HG02884 (cell line): Measurements from ENCODE around the gene GPR146.
"Not testable (repeated sequence)": the region's sequence is repeated elsewhere in the genome, so short reads cannot be mapped to it uniquely, and the experiment has no call there.

ENCODE experiments used
- ATAC-seq: cut with Tn5 transposase; IDR thresholded peaks from one replicate; pipeline ENCODE4 v1.9.1; 2021; ENCODE audit warnings: mild to moderate bottlenecking, moderate library complexity; ENCODE audit not compliant: unreplicated experiment

Gene GPR146

DNA sequence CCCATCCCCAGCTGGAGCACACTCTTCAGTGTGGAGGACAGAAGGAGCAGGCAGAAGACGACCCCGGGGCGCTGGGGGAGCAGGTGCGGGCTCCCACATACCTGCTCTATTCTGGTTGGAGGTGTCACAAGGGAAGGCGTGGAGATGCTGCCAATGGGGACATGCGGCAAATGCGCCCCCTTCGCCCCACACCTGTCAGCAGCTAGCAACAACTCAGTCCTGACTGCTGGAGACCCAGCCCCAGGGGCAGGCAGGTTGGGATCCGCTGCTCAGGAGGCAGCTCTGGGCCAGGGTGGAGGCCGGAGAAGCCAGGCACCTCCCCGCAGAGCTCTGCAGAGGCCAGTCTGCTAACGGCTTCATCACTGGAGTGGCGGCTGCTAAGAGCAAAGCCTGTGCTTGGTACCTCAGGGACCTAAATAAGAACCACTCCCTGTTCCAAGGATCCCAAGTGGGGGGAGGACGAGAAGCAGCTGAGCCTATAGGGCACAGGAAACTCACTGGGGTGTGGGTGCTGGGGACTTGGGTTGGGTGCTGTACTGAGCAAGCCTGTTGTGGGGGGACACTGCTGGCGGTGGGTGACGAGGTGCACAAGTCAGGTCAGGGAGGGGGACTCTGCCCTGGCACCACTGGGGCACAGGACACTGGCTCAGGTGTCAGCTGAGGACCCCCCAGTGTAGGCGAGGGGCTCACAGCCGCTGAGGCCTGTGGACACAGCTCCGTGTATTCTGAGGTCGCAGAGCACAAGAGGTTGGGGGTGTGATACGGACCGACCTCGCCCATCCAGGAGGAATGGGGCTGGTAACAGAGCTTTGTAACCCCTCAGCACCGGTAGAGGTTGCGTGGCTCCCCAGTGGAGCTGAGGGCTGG is 19.2 kb upstream of the GPR146 start:
- no peak for ATAC-seq

DNA sequence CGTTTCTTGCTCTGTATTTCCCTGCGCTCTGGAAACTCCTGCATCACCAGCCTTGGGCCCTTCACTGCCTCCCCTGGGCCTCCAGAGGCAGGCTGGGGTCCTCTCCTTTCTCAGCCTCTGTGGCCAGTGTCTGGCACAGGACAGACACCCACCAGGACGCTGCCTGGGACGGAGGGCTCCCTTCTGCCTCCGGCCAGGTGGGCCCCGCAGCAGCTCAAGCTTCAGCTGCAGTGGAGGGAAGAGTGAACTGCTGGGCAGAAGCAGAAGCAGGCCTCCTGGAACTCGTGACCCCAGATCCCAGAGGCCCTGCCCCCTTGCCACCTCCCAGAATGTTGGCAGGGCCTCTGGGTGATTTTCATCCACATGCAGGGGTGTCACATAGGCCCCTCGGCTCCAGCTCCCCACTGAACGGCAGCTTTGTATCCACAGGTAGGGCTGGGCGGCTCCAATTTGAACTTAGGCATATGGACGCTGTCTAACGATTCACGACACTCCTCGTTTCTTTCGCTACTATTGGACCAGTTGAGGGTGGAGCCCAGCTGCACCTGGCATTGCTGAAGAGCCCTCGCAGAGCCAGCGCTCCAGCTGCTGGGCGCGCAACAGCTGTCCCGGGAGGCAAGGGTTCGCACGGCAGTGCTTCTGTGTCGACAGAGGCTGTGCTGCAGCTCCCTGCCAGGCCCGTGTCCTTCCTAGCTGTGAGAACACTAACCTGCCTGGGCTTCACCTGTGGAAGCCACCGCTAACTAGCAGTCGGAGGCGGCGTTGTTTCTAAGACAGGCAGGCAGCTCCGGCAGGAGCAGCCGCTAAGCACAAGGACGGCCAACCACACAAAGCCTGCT is 18.4 kb upstream of the GPR146 start:
- ATAC-seq, result no peak

DNA sequence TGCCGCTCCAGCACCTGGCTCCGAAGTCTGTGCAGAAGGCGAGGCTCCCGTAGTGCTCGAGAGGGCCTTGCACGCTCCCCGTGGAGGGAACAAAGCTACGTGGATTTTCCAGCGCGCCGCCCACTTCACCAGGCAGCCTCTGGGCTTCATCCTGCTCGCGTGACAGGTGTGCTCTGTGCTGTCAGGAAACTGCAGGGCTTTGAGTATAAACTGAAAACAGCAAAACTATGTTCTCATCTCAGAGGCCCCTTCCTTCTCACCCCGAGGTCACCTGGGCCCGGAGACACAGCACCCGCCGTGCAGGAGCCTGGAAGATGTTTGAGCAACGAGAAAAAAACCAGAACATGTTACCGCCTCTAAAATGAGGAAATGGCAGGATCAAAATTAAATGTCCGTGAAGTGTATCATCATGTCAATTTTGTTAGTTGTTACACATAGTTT is 17.6 kb upstream of the GPR146 start:
- no peak for ATAC-seq

DNA sequence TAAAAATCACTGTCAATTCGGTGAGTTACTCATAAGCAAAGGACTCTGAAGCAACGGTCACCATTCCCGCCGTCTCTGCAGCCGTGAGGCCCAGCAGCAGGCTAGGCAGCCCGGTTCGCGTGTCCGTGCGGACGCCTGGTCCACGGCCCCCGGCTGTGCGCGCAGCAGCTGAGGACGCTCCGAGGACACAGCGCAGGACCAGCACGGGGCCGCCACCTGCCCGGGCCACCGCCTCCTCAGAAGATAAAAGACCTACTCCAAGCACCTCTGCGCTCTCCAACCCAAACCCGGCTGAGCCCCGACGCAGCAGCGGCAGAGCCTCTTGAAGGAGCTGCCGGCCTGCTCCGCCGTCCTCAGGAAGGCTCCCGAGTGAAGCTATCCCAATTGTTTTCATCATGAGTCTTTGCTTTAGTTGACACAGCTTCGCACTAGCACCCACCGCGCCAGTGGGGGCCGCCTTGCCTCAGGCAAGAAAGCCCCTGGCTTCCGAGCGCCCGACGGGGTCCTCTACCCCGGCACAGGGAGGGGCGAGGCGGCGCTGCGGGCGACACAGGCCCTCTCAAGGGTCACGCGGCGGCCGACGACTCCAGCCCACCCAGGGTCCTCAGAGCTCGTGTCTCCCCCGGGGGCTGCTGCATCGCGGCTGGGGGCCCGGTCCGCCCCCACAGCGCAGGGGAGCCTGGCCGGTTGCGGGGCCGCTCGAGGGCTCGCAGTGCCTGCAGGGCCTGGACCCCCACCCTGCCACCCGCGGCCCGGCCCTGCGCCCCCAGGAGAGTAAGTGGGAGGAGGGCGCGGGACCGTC is 16.9 kb upstream of the GPR146 start:
- ATAC-seq, result no peak

DNA sequence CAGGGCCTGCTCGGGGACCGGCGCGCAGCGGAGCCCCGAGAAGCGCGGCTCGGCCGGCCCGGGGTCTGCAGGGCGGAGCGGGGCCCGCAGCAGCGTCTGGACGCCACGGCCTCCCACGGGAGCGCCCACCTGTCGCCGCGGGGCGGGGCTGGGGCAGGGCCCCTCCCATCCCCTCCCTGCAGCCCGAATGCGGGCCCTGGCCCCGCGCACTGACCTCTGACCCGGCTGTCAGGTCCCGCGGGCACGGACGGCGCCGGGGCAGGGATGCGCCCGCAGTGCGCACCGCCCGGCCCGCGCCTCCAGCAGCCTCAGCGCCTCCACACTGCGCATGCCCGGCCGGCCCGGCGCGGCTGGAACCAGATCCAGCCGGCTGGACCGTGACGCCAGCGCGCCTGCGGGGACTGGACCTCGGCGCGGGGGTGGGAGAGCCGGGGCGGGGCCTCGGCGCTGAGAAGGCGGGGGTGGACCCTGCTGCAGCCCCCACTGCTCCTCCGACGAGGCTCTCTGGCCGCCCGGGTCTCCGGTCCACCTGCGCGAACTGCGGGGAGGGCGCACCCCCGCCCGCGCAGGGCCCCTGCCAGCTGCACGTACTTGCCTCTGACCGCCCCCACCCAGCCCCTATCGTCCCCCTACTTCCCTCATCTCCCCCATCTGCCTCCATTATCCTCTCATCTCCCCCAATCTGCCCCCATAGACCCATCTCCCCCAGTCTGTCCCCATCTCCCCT is 16.1 kb upstream of the GPR146 start:
- peak; percentile 44 for ATAC-seq

DNA sequence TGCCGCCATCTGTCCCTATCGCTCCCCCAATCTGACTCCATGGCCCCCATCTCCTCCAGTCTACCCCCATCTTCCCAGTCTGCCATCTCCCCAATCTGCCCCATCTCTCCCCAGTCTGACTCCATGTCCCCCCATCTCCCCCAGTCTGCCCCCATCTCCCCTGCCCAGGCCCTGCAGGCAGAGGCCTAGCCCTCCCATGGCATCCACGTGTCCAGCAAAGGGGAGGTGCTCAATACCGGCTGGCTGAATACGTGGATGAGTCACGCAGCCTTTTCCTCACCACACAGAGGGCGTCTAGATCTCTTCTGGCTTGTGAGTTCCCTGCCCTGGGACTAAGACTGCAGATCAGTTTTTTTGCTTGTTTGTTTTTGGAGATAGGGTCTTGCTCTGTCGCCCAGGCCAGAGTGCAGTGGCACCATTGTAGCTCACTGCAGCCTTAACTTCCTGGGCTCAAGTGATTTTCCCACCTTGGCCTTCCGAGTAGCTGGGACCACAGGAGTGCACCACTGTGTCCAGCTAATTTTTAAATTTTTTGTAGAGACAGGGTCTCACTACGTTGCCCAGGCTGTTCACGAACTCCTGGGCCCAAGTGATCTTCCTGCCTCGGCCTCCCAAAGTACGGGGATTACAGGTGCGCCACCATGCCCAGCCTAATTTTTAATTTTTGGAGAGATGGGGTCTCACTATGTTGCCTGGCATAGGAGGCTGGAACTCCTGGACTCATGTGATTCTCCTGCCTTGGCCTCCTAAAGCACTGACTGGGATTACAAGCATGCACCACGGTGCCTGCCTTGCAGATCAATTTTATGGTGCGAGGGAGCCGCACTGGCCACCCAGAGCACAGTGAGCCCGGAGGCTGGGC is 15.3 kb upstream of the GPR146 start:
- ATAC-seq, result no peak

DNA sequence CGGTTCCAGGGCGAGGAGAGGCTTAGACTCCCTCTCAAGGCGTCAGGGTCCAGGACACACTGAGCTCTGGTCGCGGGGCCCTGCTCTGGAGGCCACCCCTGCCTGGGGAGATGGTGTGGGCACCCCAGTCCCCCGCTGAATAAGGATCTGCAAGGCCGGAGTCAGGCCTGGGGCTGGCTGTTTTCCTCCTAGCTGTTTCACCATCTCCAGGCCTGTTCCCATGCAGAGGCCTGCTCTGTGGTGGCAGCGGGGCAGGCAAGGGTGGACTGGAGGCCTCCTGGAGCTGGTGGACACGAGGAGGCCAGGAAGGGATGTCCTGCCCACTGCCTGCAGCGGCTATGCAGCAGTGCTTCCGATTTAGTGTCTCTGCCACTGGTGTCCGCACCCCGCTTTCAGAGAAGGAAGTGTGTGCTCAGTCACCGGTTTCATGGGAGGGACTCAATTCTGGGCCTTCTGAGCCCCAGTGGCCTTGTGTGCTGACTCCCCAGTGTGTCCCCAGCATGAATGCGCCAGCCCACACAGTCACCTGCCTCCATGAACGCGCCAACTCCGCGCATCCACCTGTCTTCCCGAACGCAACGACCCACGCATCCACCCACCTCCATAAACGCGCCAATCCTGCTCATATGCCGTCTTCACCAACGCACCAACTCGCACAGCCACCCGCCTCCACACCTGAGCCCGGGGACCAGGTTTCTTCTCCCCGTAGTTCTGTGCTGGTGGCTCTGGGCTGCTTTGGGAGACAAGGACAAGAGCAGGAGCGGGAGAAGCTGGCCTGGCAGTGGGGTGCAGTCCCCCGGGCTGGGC is 14.5 kb upstream of the GPR146 start:
- no peak for ATAC-seq

DNA sequence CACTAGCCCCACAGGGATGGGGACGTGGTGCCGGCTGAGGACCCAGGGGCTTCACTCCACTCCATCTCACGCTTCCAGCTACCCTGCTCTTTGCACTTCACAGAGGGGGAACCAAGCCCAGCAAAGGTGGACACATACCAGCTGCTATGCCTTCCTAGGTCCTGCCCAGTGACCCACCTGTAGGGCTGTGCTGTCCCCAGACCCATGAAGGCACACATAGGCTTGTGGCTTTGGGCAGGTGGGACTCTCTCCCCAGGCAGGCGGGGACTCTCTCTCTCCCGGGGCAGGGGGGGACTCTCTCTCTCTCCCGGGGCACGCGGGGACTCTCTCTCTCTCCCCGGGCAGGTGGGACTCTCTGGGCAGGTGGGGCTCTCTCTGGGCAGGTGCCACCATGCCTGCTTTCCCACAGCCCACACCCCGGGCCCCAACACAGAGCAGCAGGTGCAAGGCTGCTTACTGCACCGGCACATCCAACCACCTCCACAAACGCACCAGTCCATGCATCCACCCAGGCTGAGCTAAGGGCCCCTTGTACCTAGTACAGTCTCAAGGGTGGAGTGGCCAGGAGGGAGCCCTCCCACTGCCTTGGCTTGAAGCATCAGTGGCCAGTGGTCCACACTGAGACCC is 13.8 kb upstream of the GPR146 start:
- no peak for ATAC-seq

DNA sequence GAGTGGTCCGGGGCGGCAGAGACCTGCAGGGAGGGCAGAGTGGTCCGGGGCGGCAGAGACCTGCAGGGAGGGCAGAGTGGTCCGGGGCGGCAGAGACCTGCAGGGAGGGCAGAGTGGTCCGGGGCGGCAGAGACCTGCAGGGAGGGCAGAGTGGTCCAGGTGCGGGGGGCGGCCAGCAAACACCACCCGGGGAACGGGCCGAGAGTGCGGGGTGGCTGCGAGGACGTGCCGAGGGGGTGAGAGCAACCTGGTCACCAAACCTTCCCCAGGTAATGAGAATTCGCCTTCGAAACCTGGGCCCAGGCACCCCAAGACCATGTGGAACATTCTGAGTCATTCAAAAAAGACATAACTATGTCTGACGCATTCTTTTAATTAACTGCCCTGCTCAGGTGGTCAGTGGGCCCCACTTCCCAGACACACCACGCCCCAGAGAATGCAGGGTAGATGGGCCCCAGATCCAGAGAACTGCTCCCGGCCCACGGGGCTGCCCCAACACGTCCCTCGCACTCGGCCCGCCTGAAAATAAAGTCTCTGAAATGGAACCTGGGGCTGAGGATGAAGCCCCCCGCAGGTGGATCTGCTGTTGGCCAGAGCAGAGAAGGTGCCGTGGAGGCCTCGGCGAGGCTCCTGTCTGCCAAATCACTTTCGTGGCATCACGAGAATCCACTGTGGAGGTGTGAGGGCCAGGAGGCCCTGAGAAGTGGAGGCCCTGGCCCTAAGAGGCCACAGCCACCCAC is 12.5 kb upstream of the GPR146 start:
- ATAC-seq, result no peak

DNA sequence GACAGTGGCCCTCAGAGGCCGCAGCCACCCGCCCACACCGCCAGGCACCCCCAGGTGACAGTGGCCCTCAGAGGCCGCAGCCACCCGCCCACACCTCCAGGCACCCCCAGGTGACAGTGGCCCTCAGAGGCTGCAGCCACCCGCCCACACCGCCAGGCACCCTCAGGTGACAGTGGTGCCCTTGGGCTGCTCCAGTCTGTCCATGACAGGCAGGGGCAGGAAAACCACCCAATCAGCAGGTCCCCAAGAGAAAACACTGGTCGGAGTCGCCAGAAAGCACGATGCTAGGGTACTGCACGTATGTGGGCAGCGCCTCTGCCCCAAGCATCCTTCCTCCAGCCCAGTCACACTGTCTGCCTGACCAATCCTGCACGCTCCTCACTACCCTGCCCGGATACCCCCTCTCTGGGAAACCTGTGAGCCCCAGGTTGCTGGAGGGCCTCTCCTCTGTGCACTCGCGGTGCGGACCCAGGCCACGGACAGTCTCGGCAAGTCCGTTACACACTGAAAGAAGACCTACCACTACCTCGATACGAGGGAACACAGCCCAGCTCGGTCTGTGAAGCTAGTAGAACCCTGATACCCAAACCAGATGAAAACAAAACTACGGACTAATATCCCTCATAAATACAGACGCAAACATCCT is 11.7 kb upstream of the GPR146 start:
- no peak for ATAC-seq

DNA sequence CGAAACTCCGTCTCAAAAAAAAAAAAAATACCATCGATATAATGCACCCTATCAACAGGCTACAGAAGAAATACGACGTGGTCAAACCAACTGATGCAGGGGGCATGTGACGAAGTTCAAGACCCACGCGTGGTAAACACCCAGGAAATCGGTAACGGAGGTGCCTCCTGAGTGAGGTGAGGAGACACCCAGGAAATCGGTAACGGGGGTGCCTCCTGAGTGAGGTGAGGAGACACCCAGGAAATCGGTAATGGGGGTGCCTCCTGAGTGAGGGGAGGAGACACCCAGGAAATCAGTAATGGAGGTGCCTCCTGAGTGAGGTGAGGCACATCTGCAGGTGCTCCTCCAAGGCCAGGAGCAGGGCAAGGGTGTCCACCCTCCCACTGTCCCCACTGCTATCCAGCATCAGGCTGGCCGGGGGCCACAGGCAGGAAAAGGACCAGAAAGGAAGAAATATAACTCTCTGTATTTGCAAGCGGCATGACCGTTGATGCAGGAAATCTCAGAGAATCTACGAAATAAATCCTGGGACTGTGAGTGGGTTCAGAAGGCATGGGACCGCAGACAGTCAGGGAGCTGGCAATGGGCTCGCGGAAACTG is 10.7 kb upstream of the GPR146 start:
- ATAC-seq, result no peak

DNA sequence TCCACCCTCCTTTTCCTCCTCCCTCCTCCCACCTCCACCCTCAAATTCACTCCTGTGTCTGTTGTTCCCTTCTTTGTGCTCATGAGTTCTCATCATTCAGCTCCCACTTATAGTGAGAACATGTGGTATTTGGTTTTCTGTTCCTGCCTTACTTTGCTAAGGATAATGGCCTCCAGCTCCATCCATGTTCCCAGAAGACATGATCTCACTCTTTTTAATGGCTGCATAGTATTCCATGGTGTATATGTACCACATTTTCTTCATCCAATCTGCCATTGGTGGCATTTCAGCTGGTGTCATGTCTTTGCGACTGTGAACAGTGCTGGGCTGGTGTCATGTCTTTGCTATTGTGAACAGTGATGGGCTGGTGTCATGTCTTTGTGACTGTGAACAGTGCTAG is 9.6 kb upstream of the GPR146 start:
- ATAC-seq, result not testable (repeated sequence)

DNA sequence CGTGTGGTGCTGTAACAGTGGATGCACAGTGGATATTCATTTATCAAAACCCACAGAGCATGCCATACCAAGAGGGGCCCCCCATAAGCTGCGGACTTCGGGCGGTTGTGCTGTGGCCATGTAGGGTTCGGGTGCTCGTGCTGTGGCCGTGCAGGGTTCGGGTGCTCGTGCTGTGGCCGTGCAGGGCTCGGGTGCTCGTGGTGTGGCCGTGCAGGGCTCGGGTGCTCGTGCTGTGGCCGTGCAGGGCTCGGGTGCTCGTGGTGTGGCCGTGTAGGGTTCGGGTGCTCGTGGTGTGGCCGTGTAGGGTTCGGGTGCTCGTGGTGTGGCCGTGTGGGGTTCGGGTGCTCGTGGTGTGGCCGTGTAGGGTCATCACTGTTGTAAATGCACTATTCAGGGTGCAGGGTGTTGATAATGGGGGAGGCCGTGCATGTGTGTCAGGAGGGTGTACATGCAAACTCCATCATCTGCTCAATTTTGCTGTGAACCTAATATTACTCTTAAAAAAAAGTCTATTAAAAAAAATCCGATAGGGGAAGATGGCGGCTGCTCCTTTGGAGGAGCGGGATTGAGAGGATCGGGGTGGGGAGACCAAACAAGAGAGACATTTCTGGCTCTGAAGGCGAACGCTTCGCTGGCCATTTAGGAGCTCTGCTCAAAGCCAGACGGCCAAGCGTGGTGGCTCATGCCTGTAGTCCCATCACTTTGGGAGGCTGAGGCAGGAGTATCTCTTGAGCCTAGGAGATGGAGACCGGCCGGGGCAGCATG is 8.0 kb upstream of the GPR146 start:
- not testable (repeated sequence) for ATAC-seq

DNA sequence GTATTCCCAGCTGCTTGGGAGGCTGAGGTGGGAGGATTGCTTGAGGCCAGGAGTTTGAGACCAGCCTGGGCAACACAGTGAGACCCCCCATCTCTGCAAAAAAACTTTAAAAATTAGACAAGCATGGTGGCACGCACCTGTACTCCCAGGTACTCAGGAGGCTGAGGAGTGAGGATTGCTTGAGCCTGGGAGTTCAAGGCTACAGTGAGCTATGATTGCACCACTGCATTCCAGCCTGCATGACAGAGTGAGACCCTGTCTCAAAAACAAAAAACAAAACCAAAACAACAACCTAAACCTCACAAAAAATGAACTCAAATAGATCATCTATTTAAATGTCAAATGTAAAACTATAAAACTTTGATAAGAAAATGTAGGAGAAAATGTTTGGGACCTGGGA is 4.1 kb upstream of the GPR146 start:
- not testable (repeated sequence) for ATAC-seq

DNA sequence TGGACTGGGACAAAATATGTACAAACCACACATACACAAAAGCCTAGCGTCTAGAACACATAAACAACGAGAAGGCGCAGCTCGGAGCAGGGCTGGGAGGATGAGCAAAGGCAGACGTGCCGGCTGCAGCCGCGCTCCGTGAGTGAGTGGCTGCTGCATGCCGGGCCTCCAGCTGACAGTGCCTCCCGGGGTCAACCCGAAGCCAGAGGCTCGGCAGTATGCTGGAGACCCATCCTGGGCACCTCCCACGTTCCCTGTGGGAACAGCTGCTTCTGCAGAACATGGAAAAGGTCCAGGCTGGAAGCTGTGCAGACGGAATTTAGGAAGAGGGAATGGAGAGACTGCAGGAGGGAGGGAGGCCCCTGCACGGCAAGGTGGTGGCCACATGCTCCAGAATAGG is 3.6 kb upstream of the GPR146 start:
- ATAC-seq, result no peak
